ENCODE data around the gene CDH23. TPM values are rescaled to one million over a fixed set of nuclear protein-coding genes. Genes with fewer than 3 reads are reported as not detected.

Gene CDH23
- polyA plus RNA-seq, 4 donors = 0.75 to 2.0 (median 1.3) TPM

GRCh38 chr10:71462062-71462935 is 65.6 kb downstream of the CDH23 start:
- no peak for DNase-seq (ENCODE audit: low read depth in 4 of 4, low spot score in 2 of 4)

GRCh38 chr10:71463111-71463510 is 66.4 kb downstream of the CDH23 start:
- no peak for DNase-seq (ENCODE audit: low read depth in 4 of 4, low spot score in 2 of 4)

- no peak for DNase-seq (ENCODE audit: low read depth in 4 of 4, low spot score in 2 of 4)
These were observed 69.0 kb downstream of the CDH23 start for GRCh38 chr10:71465551-71466252.

GRCh38 chr10:71466330-71466729 is 69.6 kb downstream of the CDH23 start:
- no peak for DNase-seq (ENCODE audit: low read depth in 4 of 4, low spot score in 2 of 4)

GRCh38 chr10:71467161-71467560 is 70.4 kb downstream of the CDH23 start:
- no peak for DNase-seq (ENCODE audit: low read depth in 4 of 4, low spot score in 2 of 4)

GRCh38 chr10:71467569-71468362 is 71.0 kb downstream of the CDH23 start:
- no peak for DNase-seq (ENCODE audit: low read depth in 4 of 4, low spot score in 2 of 4)

GRCh38 chr10:71468363-71469094 is 71.8 kb downstream of the CDH23 start:
- no peak for DNase-seq (ENCODE audit: low read depth in 4 of 4, low spot score in 2 of 4)

GRCh38 chr10:71471006-71471405 is 74.3 kb downstream of the CDH23 start:
- no peak for DNase-seq (ENCODE audit: low read depth in 4 of 4, low spot score in 2 of 4)

GRCh38 chr10:71471957-71472365 is 75.2 kb downstream of the CDH23 start:
- no peak for DNase-seq (ENCODE audit: low read depth in 4 of 4, low spot score in 2 of 4)

GRCh38 chr10:71472466-71472865 is 75.7 kb downstream of the CDH23 start:
- no peak for DNase-seq (ENCODE audit: low read depth in 4 of 4, low spot score in 2 of 4)

GRCh38 chr10:71472912-71473311 is 76.2 kb downstream of the CDH23 start:
- no peak for DNase-seq (ENCODE audit: low read depth in 4 of 4, low spot score in 2 of 4)

GRCh38 chr10:71473671-71474599 is 77.2 kb downstream of the CDH23 start:
- no peak for DNase-seq (ENCODE audit: low read depth in 4 of 4, low spot score in 2 of 4)

GRCh38 chr10:71474702-71475242 is 78.1 kb downstream of the CDH23 start:
- no peak for DNase-seq (ENCODE audit: low read depth in 4 of 4, low spot score in 2 of 4)

- no peak for DNase-seq (ENCODE audit: low read depth in 4 of 4, low spot score in 2 of 4)
These were observed 78.6 kb downstream of the CDH23 start for GRCh38 chr10:71475243-71475871.

GRCh38 chr10:71476228-71477011 is 79.7 kb downstream of the CDH23 start:
- no peak for DNase-seq (ENCODE audit: low read depth in 4 of 4, low spot score in 2 of 4)

- no peak for DNase-seq (ENCODE audit: low read depth in 4 of 4, low spot score in 2 of 4)
These were observed 81.5 kb downstream of the CDH23 start for GRCh38 chr10:71478173-71478572.

GRCh38 chr10:71478813-71479365 is 82.2 kb downstream of the CDH23 start:
- no peak for DNase-seq (ENCODE audit: low read depth in 4 of 4, low spot score in 2 of 4)
